Right forelimb (tissue), 1 donor: ENCODE results near the gene GRIA1.
"Not testable (repeated sequence)": the region's sequence is repeated elsewhere in the genome, so short reads cannot be mapped to it uniquely, and the experiment has no call there.

Experiments
- DNase-seq: peaks from one replicate; pipeline ENCODE4 v3.0.0-alpha.2; 2018

Gene GRIA1

DNA sequence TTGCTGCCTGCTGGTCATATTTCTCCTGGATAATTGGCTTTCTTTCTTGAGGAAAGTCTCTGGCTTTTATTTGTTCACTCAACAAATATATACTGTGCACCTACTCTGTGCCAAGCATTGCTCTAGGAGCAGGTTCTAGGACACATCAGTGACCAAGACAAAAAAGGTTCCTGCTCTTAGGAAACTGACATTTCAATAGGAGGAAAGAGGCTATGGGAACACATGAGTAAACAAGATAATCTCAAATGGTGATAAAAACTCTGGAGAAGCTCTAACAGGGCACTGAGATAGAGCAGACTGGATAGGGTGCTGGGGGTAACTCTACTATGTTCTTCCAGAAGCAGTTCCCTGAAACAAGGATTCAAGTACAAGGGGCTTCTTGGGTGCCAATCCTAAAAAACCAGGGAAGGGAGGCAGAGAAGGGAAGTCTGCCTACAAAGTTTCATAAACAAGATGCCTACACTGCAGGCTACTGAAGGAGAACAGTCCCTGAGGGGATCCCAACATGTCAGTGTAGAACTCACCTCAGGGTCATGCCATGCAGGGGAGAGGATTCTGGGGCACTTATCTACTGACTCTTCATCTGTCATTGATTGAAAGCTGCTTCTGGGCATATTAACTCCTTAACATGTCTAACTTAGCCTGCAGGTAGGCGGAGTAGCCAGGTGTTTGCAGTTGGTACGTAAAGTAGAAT lies 181.3 kb downstream of the GRIA1 start:
- DNase-seq, result no peak

DNA sequence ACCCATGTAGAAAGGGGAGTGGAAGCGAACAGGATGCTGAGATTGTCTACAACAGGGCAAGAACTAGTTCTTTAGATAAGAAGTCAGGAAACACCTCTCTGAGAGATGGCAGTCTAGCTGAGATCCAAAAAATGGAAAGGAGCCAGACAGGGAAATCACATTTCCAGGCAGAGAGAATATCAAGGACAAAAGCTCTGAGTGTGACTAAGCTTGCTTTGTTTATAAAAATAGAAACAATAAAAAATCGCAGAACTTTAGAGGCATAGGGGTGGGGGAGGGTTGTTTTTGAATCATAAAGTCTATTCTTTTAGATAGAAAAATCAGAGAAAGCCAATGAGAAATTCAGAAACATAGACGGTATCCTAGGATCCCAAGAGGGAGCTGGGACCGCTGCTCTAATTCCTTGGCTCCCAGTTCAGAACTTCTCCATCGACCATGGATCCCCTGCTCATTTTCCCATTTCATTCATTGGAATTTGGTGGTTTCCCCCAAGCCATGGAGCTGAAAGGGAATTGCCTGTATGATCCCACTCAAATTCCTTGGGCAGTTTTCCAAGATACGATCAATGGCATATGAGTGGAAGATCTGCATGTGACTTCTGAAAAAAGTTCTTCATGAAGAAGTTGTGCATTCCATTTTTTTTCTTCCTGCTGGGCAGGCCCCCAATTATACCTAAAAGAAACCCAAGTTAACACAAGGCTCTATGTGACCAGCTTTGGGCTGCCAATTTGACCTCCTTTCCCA lies 182.0 kb downstream of the GRIA1 start:
- DNase-seq, result no peak

DNA sequence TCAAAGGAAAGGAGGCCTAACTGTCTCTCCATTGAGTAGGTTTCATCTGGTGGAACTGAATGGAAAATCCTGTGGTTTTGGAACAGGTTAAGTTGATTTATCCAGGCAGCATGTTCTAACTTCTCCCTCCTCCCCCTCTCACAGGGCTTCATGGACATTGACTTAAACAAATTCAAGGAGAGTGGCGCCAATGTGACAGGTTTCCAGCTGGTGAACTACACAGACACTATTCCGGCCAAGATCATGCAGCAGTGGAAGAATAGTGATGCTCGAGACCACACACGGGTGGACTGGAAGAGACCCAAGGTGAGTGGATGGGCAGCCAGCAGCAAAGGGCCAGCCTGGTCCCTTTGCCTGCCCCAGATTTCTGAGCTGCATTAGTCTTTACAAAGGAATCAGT lies 183.9 kb downstream of the GRIA1 start:
- no peak for DNase-seq

DNA sequence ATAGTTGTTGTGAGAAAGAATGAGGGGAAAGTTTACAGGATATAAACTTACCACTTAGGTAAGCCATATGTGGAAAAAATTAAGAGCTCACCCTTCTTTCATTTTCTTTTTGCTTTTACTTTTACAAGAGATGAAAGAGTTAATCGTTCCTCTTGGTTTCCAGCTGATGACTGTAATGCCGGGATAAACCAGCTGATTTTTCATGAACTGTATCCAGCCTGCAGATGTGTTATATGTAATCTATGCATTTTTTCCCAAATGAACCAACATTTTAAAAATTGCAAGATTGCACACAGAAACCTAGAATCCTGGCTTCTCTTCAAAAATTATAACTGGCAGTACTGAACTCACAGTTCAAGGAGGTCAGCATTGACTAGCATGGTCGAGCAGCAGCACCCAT lies 185.9 kb downstream of the GRIA1 start:
- DNase-seq, result no peak

DNA sequence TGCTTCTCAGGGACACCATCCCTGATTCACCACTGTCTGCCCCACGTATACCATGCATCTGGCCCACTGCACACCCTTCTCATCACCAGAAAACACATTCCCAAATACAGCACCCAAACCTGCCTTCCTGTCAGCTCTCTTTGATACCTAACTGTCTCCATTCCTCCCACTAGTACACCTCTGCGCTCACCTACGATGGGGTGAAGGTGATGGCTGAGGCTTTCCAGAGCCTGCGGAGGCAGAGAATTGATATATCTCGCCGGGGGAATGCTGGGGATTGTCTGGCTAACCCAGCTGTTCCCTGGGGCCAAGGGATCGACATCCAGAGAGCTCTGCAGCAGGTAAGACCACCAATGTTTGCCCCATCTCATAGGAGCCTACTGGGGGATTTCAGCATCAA lies 186.4 kb downstream of the GRIA1 start:
- DNase-seq, result no peak

DNA sequence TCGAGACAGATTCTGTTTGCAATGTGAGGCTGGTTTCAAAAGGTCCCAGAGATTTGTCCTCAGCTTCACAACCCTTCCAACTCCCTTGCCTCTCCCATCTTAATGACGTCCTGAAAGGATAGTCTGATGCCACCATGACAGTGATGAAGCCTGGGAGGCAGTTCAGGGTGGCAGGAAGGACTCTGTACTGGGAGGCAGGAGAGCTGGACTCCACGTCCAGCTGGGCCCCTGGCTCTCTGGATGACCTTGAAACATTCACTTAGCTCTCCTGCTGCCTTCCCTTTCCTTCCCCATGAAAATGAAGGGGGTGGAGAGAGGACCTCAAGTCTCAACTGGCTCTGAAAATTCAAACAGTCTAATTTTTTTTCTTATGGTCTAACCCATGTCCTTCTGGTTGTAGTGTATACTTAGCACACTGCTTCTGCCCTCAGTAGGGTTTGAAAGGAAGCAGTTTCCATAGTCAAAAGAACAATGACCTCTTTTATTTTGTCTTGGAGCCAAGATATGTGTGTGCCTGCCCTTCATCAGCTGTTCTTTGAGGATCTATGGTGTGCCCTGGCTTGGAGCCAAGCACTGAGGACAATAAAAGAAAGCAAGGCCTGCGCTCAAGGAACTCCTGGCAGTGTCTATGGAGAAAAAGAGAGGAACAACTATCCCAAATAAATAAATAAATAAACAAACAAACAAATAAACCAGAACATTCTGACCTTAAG lies 188.3 kb downstream of the GRIA1 start:
- no peak for DNase-seq

DNA sequence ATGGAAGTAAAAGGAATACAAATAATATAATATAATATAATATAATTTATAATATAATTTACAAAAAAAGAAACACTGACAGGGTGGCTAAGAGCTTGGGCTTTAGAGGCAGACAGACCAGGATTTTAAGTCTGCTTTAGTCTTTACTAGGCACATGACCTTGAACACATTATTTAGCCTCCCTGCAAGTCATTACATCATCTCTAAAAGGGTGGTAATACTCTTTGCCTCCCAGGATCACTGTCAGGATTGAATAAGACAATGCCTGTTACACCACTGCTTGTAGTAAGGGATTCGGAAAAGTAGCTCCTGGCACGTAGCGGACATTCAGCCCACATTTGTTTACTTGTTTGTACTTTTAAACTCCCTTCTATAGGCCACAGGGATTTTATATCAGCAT lies 199.8 kb downstream of the GRIA1 start:
- no peak for DNase-seq

DNA sequence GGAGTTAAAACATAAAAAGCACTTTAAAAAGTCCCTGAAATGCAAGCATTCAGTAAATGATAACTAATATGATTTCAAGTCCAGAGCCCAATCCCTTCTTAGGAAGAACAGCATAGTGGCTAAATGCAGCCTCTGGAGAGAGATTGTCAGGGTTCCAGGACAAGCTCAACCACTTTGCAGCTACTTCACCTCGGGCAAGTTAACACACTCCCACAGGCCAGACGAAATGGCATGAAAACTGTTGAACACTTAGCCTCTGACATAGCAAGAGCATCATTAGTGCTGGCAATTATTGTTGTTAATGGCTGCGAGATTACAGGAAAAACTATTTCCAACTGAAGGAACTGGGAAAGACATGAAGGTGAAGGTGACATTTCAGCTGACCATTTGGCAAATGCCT lies 205.8 kb downstream of the GRIA1 start:
- no peak for DNase-seq

DNA sequence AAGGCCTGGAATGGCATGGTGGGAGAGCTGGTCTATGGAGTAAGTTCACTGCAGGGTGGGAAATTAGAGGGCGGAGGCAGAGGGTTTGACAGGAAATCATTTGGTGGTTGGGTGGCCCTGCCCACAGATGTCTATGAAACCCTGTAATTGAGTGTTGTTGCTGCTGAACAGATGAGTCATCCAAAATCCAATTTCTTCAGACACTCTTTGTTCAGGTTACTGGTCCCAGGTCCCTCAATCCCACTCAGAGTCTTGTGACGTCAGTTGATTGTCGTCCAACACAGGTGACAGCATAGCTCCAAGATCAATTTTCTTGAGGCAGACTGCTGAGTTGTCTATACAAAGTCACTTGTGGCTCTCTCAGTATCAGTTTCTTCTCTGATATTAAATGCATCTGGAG lies 208.6 kb downstream of the GRIA1 start:
- DNase-seq, result no peak

DNA sequence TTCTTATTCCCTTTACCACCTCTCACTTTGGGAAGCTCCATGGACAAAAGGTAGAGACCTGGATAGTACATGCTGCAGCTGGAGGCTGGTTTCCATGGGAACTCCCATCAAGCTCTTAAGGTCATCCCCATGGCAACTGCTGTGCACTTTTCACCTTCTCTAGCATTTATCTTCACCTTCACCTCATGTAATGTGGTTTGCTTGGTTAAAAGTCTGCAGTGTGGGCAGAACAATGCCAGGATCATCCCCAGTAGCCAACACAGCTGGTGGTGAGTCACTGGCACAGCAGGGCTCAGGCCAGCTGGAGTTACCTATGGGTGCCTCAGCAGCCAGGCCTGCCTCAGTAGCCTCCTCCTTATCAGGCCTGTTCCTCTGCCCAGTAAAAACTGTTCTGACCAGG lies 210.5 kb downstream of the GRIA1 start:
- DNase-seq, result no peak

DNA sequence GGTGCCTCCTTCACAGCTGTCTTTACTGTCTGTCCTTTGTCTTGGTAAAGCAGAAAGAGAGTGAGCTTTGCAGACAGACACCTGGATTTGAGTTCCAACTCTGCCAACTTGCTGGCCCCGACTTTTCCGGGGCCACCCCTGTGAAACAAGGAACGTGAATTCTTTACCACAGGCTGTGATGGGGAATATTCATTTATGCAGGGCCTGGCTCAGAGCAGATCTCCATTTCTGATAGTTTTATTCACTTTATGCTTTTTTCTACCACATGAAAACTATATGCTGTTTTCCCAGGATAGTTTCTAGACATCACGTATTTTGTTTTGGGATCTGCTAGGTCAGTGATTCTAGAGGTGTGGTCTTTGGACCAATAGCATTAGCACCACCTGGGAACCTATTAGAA lies 211.8 kb downstream of the GRIA1 start:
- no peak for DNase-seq

DNA sequence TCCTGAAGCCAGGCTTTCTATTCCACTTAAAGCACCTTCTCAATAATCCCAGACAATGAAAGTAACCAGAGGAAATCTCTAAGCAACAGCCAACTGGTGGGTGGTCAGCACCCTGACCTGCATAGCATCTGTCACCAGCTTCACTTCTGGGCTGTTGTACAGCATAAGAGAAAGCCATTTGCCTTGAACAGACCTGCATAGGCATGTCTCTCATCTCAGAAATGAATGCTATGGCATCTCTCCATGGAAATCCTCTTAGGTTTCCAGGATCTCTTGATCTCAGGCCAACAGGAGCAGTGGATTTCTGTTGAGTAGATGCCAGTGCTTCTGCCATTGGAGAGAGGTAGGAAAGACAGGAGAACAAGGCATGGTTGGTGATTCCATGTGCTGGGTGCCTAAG lies 213.6 kb downstream of the GRIA1 start:
- DNase-seq, result no peak

DNA sequence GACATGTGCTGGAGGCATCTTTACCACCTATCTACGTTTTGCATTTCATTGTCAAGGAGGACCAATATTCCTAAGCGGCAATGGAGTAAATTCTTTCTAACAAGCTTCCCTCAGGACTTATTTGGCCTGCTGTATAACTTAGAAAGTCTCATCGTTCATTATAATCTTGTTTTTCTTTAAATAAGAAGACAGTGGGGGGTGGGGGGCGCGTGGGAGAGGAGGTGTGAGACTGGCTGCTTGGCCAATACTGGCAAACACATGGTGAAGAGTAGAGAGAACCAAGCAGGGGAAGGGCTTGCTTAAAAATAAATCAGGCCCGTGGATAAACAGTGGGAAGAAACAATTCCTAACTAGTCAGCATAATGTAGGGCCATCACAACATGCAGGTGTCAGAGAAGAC lies 217.2 kb downstream of the GRIA1 start:
- no peak for DNase-seq

DNA sequence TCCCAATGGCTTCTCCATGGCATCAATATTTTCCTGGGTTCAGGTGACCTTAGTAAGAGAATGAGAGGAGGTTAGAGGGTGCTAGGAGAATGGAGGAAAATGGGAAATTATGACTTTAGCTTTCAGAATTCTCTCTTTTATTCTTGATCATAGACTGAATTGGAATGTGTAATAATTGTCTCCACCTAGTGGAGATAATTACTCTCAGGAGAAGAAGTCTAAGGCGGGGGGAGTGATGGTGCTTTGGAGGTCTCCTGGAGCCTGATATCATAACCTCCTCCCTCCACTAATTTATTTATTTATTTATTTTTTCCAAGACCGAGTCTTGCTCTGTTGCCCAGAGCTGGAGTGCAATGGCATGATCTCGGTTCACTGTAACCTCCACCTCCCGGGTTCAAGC lies 221.3 kb downstream of the GRIA1 start:
- DNase-seq, result no peak

DNA sequence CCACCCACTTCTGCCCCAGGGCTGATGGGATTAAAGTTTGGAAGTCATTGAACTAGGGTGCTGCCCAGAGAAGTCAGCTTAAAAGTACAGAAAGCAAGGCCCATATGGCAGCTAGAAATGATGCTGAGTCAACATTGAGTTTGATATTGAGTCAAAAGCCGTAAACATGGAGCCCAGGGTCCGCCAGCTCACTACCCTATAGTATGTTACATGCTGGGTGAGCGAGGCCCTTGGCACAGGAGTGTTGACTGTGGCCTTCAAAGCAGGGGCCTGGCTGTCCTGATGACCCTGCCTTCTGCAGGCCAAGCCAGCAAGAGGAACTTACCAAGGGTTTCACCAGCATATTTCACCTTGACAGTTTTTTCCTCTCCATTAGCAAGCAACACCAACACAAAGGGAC lies 222.5 kb downstream of the GRIA1 start:
- no peak for DNase-seq

DNA sequence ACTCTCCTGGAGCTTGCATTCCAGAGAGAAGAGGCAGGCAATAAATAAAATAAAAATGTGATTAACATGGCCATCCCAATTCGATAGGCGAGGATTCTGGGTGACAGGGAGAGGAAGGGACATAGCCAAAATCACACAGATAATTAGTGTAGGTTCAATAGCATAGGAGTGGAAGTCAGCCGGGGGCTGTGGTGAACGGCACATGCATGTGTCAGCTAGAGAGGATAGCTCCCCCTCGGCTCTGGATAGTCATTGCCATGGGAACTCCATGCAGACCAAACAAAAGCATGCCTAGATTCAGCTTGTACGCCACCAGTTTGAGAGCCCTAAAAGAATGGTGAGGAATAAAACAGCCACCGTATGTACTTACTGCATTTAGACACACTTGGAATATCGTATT lies 223.5 kb downstream of the GRIA1 start:
- no peak for DNase-seq

DNA sequence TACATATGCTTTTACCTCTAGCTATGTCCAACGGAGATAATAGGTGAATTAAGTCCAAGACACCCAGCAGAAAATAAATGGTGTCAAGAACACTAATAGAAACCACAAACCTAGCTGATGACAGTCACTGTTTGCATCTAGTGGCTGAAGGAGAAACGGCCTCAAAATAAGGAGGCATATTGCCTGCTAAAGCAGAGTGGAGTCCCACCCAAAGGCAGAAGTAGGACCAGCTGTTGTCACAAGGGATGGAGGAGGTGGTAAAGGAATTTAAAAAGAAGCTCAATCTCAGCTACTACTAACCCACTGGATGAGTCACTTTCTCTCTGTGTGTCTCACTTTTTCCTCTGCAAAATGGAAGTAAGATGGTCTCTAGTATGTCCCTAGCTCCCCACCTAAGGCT lies 224.3 kb downstream of the GRIA1 start:
- no peak for DNase-seq

DNA sequence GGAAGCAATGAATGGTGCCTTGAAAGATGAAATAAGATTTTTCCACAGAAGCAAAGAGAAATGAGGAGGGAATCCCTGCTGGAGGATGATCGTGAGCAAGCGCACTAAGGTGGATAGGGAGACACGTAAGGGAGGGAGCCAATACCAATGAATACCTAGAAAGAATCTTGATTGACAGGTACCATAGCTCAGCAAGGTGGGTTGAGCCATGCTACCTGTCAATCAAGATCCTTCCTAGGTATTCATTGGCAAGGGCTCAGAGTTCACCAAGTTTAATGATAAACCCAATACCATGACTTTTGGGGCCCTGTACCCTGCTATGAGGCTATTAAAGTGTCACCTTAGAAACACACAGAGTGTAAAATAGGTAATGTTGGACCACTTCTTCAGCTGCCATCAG lies 226.8 kb downstream of the GRIA1 start:
- DNase-seq, result no peak

DNA sequence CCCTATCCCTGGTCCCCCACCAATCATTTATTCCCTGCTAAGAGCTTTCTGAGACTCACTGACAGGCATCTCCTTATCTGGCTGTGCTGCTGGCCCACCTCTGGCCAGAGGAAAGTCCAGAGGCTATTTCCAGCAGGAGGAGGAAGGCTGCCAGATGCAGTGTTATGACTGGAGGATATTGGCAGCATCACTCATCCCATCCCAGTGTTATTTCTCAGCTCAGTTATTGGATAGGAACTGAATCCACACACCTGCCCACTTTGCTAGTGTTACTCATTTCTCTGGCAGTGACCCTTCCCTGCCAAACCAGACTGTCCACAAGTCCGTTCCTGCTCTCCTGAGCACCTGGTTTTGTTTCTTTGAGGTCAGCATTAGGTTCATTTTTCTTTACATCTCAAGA lies 228.2 kb downstream of the GRIA1 start:
- DNase-seq, result no peak

DNA sequence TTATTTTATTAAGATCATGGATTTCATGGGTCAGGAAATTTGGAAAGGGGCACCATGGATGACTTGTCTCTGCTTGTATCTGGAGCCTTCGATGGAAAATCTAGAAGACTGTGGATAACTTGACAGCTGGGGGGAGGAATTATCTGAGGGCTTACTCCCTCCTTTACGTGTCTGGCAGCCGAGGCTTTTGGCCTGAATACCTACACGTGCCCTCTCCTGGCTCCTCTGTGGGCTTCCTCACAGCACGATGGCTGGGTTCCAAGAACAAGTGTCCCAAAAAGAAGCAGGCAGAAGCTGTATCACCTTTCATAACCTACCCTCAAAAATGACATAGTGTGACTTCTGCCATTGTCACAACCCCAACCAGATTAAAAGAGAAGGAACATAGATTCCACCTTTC lies 228.9 kb downstream of the GRIA1 start:
- DNase-seq, result no peak

DNA sequence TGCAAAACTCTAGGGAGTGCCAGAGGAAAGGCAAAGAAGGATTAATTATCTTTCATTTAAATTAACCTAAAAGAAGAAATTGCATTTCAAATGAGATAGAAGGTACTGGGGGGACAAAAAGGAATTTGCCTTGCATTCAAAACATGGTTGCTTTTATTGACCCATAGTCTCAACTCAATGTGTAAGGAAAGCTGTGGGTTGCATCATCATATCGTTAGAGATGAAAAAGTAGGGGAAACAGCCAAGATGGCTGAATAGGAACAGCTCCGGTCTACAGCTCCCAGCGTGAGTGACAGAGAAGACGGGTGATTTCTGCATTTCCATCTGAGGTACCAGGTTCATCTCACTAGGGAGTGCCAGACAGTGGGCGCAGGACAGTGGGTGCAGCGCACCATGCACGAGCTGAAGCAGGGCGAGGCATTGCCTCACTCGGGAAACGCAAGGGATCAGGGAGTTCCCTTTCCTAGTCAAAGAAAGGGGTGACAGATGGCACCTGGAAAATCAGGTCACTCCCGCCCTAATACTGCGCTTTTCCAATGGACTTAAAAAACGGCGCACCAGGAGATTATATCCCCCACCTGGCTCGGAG lies 232.6 kb downstream of the GRIA1 start:
- DNase-seq, result not testable (repeated sequence)

DNA sequence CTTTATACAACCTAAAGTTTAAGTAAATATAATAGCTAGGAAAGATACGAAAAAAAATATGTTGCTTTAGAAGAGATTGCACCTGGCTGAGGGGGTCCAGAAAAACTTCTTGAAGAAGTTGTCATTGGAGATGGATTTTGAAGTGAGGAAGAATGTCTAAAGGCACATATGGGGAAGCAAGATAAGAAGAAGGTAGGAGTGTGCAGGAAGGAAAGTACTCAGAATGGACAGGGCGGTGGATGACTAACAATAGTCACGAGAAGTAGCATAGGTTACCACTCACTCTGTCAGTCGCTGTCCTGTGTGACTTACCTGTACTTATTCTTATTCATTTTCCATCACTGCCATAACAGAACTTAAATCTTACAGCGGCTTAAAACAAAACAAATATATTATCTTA lies 251.6 kb downstream of the GRIA1 start:
- DNase-seq, result no peak

DNA sequence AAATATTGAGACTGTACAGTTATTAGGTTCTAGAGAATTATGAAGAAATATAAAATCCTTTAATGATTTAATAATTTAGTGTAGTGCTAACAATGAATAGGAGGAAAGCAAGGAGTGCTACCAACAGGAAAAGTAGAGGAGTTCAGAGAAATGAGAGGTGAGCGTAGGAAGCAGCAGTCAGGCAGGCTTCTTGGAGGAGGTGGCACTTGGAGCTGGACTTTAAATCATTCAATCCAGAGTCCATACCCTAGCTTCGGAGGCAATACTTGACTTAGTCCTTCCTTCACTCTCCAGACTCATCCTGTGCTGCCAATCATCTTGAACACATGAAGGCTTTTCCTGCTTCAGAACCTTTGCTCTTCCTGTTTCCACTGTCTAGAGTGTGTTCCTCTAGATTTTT lies 254.3 kb downstream of the GRIA1 start:
- DNase-seq, result no peak
